ENCODE measurements around the gene CDC16. TPM values are rescaled to one million over a fixed set of nuclear protein-coding genes. Genes with fewer than 3 reads are reported as not detected.

The CDC16 gene
- total and polyA plus RNA-seq, 2 of the 13 experiments (the other 11 are each of a cell fraction or from before 2014, with no cell fraction given) = 24.2 to 60.9 TPM

DNA sequence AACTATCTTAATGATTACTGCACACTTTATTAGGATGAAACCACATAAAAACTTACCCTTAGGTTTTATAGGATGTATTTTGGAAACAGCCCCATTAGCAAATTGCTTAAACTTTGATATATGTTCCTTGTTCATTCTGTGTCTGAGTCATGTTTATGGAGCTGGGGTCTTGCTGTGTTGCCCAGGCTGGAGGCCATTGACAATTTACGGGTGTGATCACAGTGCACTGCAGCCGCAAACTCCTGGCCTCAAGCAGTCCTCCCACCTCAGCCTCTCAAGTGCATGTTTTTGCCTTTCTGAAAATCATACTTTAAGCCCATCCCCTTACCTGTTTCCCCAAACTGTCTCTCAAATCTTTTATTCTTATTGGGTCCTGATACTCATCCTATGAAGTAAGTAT is 74.4 kb downstream of the CDC16 start:
- TF ChIP-seq ZNF121 (CRISPR knock-in tag; IDR thresholded peaks at IDR 0.05) = peak; percentile 84
- TF ChIP-seq MBD4 (IDR thresholded peaks at IDR 0.05; ENCODE audit: borderline replicate concordance, low read length) = no peak
- ATAC-seq (no peak), DNase-seq (ENCODE audit: low spot score) (no peak), FAIRE-seq (no peak)
- ChIA-PET POLR2A (no interaction called here), CTCF (ENCODE audit: low intra/inter-chr PET ratio, low total read pairs) (no interaction called here)
- Histone ChIP-seq H3K4me3 (replicated peaks in 1 of 3; ENCODE audit: insufficient read depth in 1 of 3, low read depth in 2 of 3, low read length in 3 of 3) (no peak overlapping the region), H3K79me2 (ENCODE audit: insufficient read depth, low read length) (no peaks in the 10 kb centered on the region), H3K27ac (ENCODE audit: extremely low read length, insufficient read depth, low read length) (no peak overlapping the region), H3K4me1 (ENCODE audit: insufficient read depth, low read length) (peaks cover 18% of the 10 kb centered on the region), H3K9me3 (ENCODE audit: low read length) (no peaks in the 10 kb centered on the region), H3K36me3 (replicated peaks in 1 of 2; ENCODE audit: control insufficient read depth in 1 of 2, insufficient read depth in 2 of 2, low read length in 2 of 2) (peaks cover 2 to 15% of the 10 kb centered on the region in 2 experiments; a peak in 2 of 5 replicates), H2AFZ (ENCODE audit: low read length) (no peak overlapping the region), H3K9ac (ENCODE audit: insufficient read depth, low read depth, low read length) (no peak overlapping the region), H4K20me1 (ENCODE audit: insufficient read depth, low read length) (no peaks in the 10 kb centered on the region), H3K27me3 (ENCODE audit: control insufficient read depth in 1 of 2, insufficient read depth in 2 of 2, low read length in 2 of 2) (no peaks in the 10 kb centered on the region; a peak in 1 of 5 replicates), H3K4me2 (ENCODE audit: low read depth, low read length) (no peak overlapping the region)
- 100% methylated on average over 2 of the region's 2 CpGs for WGBS (ENCODE audit: low lambda C conversion rate)
- intact Hi-C loops (cut with micrococcal nuclease; ENCODE audit: unreplicated experiment) = no loop called here
- in situ Hi-C loops (cut with HindIII; ENCODE audit: extremely low pct_ligation_motif_present, low pct_unique_long_range_greater_than_20kb) = no loop called here
- no TSS peak for BruUV-seq (replicated peaks)

DNA sequence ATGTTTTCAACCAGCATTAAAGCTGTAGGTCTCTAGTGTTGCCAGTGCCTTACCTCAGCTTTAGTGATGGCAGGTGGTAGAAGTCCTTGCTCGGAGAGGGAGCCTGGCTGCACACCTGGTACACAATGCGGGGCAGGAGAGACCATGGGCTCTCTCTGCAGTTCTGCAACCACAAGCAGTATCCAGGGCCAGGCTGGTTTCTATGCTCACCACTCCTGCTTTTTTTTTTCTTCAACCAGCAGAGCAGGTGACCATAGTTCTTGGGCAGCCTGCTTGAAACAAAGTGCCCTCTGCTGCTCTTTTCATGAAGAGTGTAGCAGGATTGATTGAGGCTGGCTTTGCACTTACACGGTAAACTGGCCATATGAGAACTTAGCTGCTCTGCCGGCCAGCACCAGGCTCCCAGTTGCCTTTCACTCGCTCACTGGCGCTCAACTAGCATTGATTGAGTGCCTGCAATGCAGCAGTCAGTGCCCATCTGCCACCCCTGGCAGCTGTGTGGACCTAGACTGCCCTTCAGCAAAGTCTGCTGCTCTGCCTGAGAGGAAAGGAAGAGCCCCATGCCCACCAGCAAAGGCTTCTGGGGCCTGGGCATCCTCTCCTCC is 75.2 kb downstream of the CDC16 start:
- Histone ChIP-seq H3K9ac (ENCODE audit: insufficient read depth, low read depth, low read length) (no peak overlapping the region), H4K20me1 (ENCODE audit: insufficient read depth, low read length) (no peaks in the 10 kb centered on the region), H2AFZ (ENCODE audit: low read length) (no peak overlapping the region), H3K4me3 (replicated peaks in 1 of 3; ENCODE audit: insufficient read depth in 1 of 3, low read depth in 2 of 3, low read length in 3 of 3) (no peak overlapping the region), H3K9me3 (ENCODE audit: low read length) (no peaks in the 10 kb centered on the region), H3K79me2 (ENCODE audit: insufficient read depth, low read length) (peaks cover 3% of the 10 kb centered on the region), H3K27ac (ENCODE audit: extremely low read length, insufficient read depth, low read length) (no peak overlapping the region), H3K36me3 (replicated peaks in 1 of 2; ENCODE audit: control insufficient read depth in 1 of 2, insufficient read depth in 2 of 2, low read length in 2 of 2) (peaks cover 2 to 9% of the 10 kb centered on the region in 2 experiments; a peak in 1 of 5 replicates), H3K27me3 (ENCODE audit: control insufficient read depth in 1 of 2, insufficient read depth in 2 of 2, low read length in 2 of 2) (no peaks in the 10 kb centered on the region; a peak in 1 of 5 replicates), H3K4me2 (ENCODE audit: low read depth, low read length) (no peak overlapping the region), H3K4me1 (ENCODE audit: insufficient read depth, low read length) (peaks cover 18% of the 10 kb centered on the region)
- ChIA-PET CTCF (ENCODE audit: low intra/inter-chr PET ratio, low total read pairs) (no interaction called here), POLR2A (no interaction called here)
- in situ Hi-C loops (cut with HindIII; ENCODE audit: extremely low pct_ligation_motif_present, low pct_unique_long_range_greater_than_20kb) (no loop called here), intact Hi-C loops (cut with micrococcal nuclease; ENCODE audit: unreplicated experiment) (no loop called here)
- no peak for ATAC-seq
- TF ChIP-seq ZNF362 (CRISPR knock-in tag; IDR thresholded peaks at IDR 0.05; ENCODE audit: borderline replicate concordance) (peak; percentile 34; the same call in 1 of the 2 replicates), ISL2 (CRISPR knock-in tag; IDR thresholded peaks at IDR 0.05) (no peak)
- WGBS (ENCODE audit: low lambda C conversion rate) = 63% methylated on average over 6 of the region's 6 CpGs
- DNase-seq (ENCODE audit: low spot score) = no peak
- no TSS peak for BruUV-seq (replicated peaks)
- FAIRE-seq = no peak
